Osteoblast (primary cell): ENCODE data around the gene MGAM2. TPM values are rescaled to one million over a fixed set of nuclear protein-coding genes. Genes with fewer than 3 reads are reported as not detected.

Source experiments
- DNase-seq: peaks from one replicate; pipeline ENCODE4 v3.0.0; 2011; ENCODE audit warnings: low spot score, mixed read lengths; ENCODE audit not compliant: insufficient read length; ENCODE audit errors: missing footprints
- H2AFZ ChIP-seq: 2 replicates; pipeline ENCODE4 v1.6.0; 2011; ENCODE audit warnings: mild to moderate bottlenecking, low read length
- H3K27ac ChIP-seq: 2 replicates; pipeline ENCODE4 v1.5.1; 2011; ENCODE audit warnings: mild to moderate bottlenecking, low read depth, low read length, moderate library complexity
- H3K27me3 ChIP-seq: 2 replicates; pipeline ENCODE4 v1.6.0; 2012; ENCODE audit warnings: mild to moderate bottlenecking, control low read depth, inconsistent platforms, low read length, moderate library complexity; ENCODE audit not compliant: insufficient read depth
- H3K36me3 ChIP-seq: 2 replicates; pipeline ENCODE4 v1.5.1; 2011; ENCODE audit warnings: mild to moderate bottlenecking, low read length, control low read depth, moderate library complexity; ENCODE audit not compliant: insufficient read depth
- H3K4me1 ChIP-seq: 2 replicates; pipeline ENCODE4 v1.5.1; 2011; ENCODE audit warnings: mild to moderate bottlenecking, low read length, control low read depth, moderate library complexity; ENCODE audit not compliant: insufficient read depth
- H3K4me2 ChIP-seq: 2 replicates; pipeline ENCODE4 v1.6.0; 2011; ENCODE audit warnings: mild to moderate bottlenecking, low read length; ENCODE audit not compliant: insufficient read depth
- H3K4me3 ChIP-seq: fragments of 200-600 bp; sonication (generic); 3 replicates; pipeline ENCODE4 v1.5.1; 2012; ENCODE audit warnings: mild to moderate bottlenecking, low read length, inconsistent platforms; ENCODE audit not compliant: insufficient read depth
- H3K79me2 ChIP-seq: 2 replicates; pipeline ENCODE4 v1.6.0; 2012; ENCODE audit warnings: mild to moderate bottlenecking, low read length, control low read depth, inconsistent platforms; ENCODE audit not compliant: insufficient read depth
- H3K9me3 ChIP-seq: 2 replicates; pipeline ENCODE4 v1.5.1; 2011; ENCODE audit warnings: low read depth, low read length, control low read depth
- H4K20me1 ChIP-seq: 2 replicates; pipeline ENCODE4 v1.6.0; 2012; ENCODE audit warnings: mild to moderate bottlenecking, low read length, control low read depth; ENCODE audit not compliant: insufficient read depth
- total RNA-seq: library from RNA; depleted of rRNA; stranded (reverse); fragments of >200 nt; gene quantifications from 2 replicates; pipeline ENCODE4 v1.2.3, GENCODE V29; 2012
- TF ChIP-seq, protein P1 (sequence below): IDR thresholded peaks from 2 replicates; pipeline ENCODE4 v1.5.1; 2011; ENCODE audit warnings: mild to moderate bottlenecking, low read depth, low read length, moderate library complexity; ENCODE audit errors: extremely low read depth

The MGAM2 gene
- total RNA-seq, 1 donor, result not detected

DNA sequence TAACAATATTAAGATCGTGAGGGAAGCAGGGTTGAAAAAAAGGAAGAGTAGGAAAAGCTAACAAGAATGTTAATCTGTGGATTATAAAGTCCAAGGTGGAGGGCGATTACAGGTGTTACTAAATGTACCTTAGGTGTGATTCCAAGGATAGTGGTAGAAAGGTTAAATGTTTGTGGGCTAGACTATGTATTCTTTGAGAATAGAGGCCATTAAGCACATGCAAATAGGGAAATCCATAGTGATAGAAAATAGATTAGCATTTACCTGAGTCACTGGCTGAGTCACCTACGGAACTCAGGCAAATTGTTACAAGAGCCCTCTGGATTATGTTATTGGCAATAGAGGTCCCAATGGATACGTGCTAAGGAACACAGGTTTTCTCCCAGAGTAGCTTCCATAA, 9.0 kb downstream of the MGAM2 start:
- Histone ChIP-seq H2AFZ (no peak overlapping the region), H3K27me3 (no peaks in the 10 kb centered on the region), H3K4me1 (no peaks in the 10 kb centered on the region), H3K79me2 (no peaks in the 10 kb centered on the region), H3K4me3 (no peak overlapping the region), H3K9me3 (no peaks in the 10 kb centered on the region), H3K27ac (no peak overlapping the region), H3K36me3 (no peaks in the 10 kb centered on the region), H3K4me2 (no peak overlapping the region), H4K20me1 (no peaks in the 10 kb centered on the region)
- no peak for DNase-seq
- TF ChIP-seq, protein P1, sequence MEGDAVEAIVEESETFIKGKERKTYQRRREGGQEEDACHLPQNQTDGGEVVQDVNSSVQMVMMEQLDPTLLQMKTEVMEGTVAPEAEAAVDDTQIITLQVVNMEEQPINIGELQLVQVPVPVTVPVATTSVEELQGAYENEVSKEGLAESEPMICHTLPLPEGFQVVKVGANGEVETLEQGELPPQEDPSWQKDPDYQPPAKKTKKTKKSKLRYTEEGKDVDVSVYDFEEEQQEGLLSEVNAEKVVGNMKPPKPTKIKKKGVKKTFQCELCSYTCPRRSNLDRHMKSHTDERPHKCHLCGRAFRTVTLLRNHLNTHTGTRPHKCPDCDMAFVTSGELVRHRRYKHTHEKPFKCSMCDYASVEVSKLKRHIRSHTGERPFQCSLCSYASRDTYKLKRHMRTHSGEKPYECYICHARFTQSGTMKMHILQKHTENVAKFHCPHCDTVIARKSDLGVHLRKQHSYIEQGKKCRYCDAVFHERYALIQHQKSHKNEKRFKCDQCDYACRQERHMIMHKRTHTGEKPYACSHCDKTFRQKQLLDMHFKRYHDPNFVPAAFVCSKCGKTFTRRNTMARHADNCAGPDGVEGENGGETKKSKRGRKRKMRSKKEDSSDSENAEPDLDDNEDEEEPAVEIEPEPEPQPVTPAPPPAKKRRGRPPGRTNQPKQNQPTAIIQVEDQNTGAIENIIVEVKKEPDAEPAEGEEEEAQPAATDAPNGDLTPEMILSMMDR, result no peak

DNA sequence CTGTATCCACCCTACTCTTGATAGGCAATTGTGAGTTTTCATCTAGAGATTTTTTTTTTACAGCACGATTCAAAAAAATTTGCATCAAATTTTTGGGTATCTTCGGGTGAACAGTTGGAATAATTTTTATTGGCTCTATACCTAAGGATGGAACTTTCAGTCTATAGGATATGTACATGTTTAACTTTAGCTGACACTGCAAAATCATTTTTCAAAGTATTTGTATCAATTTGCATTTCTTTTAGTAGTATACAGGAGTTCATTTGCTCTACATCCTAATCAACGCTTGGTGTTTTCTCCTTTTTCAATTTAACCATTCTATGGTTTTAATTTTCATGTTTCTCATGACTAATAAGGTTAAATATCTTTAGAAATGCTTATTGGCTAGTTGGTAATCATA, 11.7 kb downstream of the MGAM2 start:
- TF ChIP-seq, protein P1, result no peak
- Histone ChIP-seq H3K9me3 (no peaks in the 10 kb centered on the region), H3K36me3 (no peaks in the 10 kb centered on the region), H3K4me2 (no peak overlapping the region), H3K79me2 (no peaks in the 10 kb centered on the region), H3K27me3 (no peaks in the 10 kb centered on the region), H3K27ac (no peak overlapping the region), H4K20me1 (no peaks in the 10 kb centered on the region), H3K4me1 (no peaks in the 10 kb centered on the region), H2AFZ (no peak overlapping the region), H3K4me3 (no peak overlapping the region)
- no peak for DNase-seq

DNA sequence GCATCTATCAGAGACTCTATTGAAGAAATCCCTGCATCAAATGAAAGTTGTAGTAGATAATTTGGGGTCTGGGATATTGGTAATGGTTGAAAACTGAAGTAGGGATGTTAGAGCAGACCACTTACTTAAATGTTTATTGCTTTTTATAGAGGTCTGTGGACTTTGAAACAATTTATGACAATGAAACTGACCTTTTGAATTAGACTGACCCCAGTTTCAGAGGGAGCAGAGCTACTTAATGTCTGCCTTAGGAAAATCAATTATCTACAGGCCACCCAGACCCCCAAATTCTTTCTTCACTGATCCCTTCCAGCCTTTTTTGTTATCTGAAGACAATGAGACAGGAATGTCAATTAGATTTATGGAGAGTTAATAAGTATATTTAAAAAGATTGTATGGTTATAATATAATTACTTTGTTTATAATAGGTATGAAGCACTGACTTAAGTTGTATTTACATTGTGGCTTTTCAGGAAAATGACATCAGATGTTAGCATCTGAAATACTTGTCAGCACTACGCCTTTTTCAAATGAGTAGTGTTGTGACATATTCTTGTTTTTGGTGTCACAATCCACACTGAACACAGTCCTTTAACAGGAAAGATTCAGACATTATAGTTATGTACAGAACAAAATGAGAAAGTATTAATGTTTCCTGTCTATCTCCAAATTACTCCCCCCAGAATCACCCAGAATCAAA, 13.9 kb downstream of the MGAM2 start:
- Histone ChIP-seq H2AFZ (no peak overlapping the region), H3K4me2 (no peak overlapping the region), H3K9me3 (no peaks in the 10 kb centered on the region), H4K20me1 (no peaks in the 10 kb centered on the region), H3K27ac (no peak overlapping the region), H3K4me1 (no peaks in the 10 kb centered on the region), H3K79me2 (no peaks in the 10 kb centered on the region), H3K4me3 (no peak overlapping the region), H3K27me3 (no peaks in the 10 kb centered on the region), H3K36me3 (no peaks in the 10 kb centered on the region)
- no peak for DNase-seq
- TF ChIP-seq, protein P1, result no peak

DNA sequence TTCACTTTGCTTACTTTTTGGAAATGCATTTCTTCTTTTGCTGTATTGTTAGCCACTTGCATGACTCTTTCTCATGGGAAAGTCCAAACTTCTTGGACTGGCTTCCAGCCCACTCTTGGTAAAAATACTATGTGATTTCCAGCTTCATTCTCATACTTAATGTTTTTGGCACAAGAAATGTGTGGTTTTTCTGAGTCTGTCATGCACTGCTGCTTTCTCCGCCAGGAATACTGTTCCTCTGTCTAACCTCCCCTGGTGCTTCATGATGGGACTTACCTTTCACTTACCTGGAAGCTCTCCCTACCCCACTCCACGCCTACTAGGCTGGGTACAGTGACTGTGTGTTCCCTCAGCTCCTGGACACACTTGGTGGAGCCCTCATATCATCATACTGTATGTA, 18.7 kb downstream of the MGAM2 start:
- no peaks in the 10 kb centered on the region for H3K79me2 ChIP-seq
- DNase-seq, result no peak
- no peak overlapping the region for H3K4me3 ChIP-seq
- H3K27me3 ChIP-seq, result no peaks in the 10 kb centered on the region
- no peaks in the 10 kb centered on the region for H3K9me3 ChIP-seq
- no peaks in the 10 kb centered on the region for H3K36me3 ChIP-seq
- no peak overlapping the region for H2AFZ ChIP-seq
- TF ChIP-seq, protein P1, result no peak
- H3K4me2 ChIP-seq, result no peak overlapping the region
- no peaks in the 10 kb centered on the region for H3K4me1 ChIP-seq
- no peak overlapping the region for H3K27ac ChIP-seq
- no peaks in the 10 kb centered on the region for H4K20me1 ChIP-seq
